NCI-H2029 (cell line): ENCODE results near the gene NPY4R.
"Not testable (repeated sequence)": the region's sequence is repeated elsewhere in the genome, so short reads cannot be mapped to it uniquely, and the experiment has no call there.

Experiments used
- DNase-seq: peaks from one replicate; lab custom pipeline; 2025; lab: John Stamatoyannopoulos, UW

Gene NPY4R

GRCh38 chr10:46465765-46466164, at the start of gene NPY4R:
Gene NPY4R, minus strand, starts transcription at chr10:46465958. Its CDS starts 3,323 bp downstream, at chr10:46462635.
- DNase-seq, result not testable (repeated sequence)

GRCh38 chr10:46515366-46515765, 49.6 kb upstream of the NPY4R start:
- DNase-seq, result no peak

GRCh38 chr10:46514899-46515298, 49.1 kb upstream of the NPY4R start:
- DNase-seq, result no peak

GRCh38 chr10:46514431-46514861, 48.7 kb upstream of the NPY4R start:
- DNase-seq, result no peak

GRCh38 chr10:46513333-46513732, 47.6 kb upstream of the NPY4R start:
- DNase-seq, result not testable (repeated sequence)

- DNase-seq, result not testable (repeated sequence)
These were observed 47.0 kb upstream of the NPY4R start for GRCh38 chr10:46512725-46513124.

GRCh38 chr10:46512002-46512401, 46.2 kb upstream of the NPY4R start:
- not testable (repeated sequence) for DNase-seq

GRCh38 chr10:46499990-46500389, 34.2 kb upstream of the NPY4R start:
- DNase-seq, result not testable (repeated sequence)

- not testable (repeated sequence) for DNase-seq
These were observed 33.4 kb upstream of the NPY4R start for GRCh38 chr10:46498985-46499703.

- not testable (repeated sequence) for DNase-seq
These were observed 32.1 kb upstream of the NPY4R start for GRCh38 chr10:46497878-46498277.

- not testable (repeated sequence) for DNase-seq
These were observed 31.6 kb upstream of the NPY4R start for GRCh38 chr10:46497401-46497800.

GRCh38 chr10:46491364-46492114, 25.8 kb upstream of the NPY4R start:
- DNase-seq, result not testable (repeated sequence)

GRCh38 chr10:46490285-46490684, 24.5 kb upstream of the NPY4R start:
- not testable (repeated sequence) for DNase-seq

GRCh38 chr10:46486459-46486858, 20.7 kb upstream of the NPY4R start:
- not testable (repeated sequence) for DNase-seq

- DNase-seq, result not testable (repeated sequence)
These were observed 9.1 kb upstream of the NPY4R start for GRCh38 chr10:46474746-46475320.

- not testable (repeated sequence) for DNase-seq
These were observed 8.0 kb upstream of the NPY4R start for GRCh38 chr10:46473758-46474157.

GRCh38 chr10:46470134-46470533, 4.4 kb upstream of the NPY4R start:
- DNase-seq, result not testable (repeated sequence)

GRCh38 chr10:46468119-46468809, 2.5 kb upstream of the NPY4R start:
- DNase-seq, result not testable (repeated sequence)

GRCh38 chr10:46463608-46464007, 2.1 kb downstream of the NPY4R start:
- not testable (repeated sequence) for DNase-seq

- DNase-seq, result not testable (repeated sequence)
These were observed 3.5 kb downstream of the NPY4R start for GRCh38 chr10:46462276-46462675.

GRCh38 chr10:46459579-46459978, 6.2 kb downstream of the NPY4R start:
- DNase-seq, result not testable (repeated sequence)

GRCh38 chr10:46457071-46457470, 8.7 kb downstream of the NPY4R start:
- DNase-seq, result not testable (repeated sequence)
